Breast epithelium (tissue), 3 donors: ENCODE results near the gene GYG1.

Experiments
- CTCF ChIP-seq, 3 donors: fragments of 450-650 bp; IDR thresholded peaks; one replicate each; pipeline ENCODE4 v1.5.1; 2016 to 2017; ENCODE audit warnings: antibody characterized with exemption in 3 of 3, mild to moderate bottlenecking in 3 of 3, moderate library complexity in 3 of 3
- POLR2A ChIP-seq: fragments of 450-650 bp; IDR thresholded peaks from one replicate; pipeline ENCODE4 v1.6.1; 2016; ENCODE audit warnings: antibody characterized with exemption, mild to moderate bottlenecking, moderate library complexity
- POLR2AphosphoS5 ChIP-seq, 3 donors: sonication (generic); formaldehyde crosslinking; IDR thresholded peaks; one replicate each; pipeline ENCODE4 v1.6.1; 2017; ENCODE audit warnings: antibody characterized with exemption in 3 of 3

GRCh38 chr3:148975696-148976095 lies 15.6 kb upstream of the GYG1 start:
- no peak for TF ChIP-seq CTCF (IDR thresholded peaks at IDR 0.05)
- TF ChIP-seq POLR2A = no peak
- no peak for TF ChIP-seq POLR2AphosphoS5 (IDR thresholded peaks at IDR 0.05)
